H9 (cell line): ENCODE measurements around the gene RGS3. TPM values are rescaled to one million over a fixed set of nuclear protein-coding genes. Genes with fewer than 3 reads are reported as not detected.

Experiments used
- DNase-seq: peaks from one replicate; pipeline ENCODE4 v3.0.0-alpha.2; 2017
- H2AFZ ChIP-seq: one replicate; pipeline ENCODE4 v1.6.1; 2013; ENCODE audit warnings: mild to moderate bottlenecking, low read length, control low read depth, moderate library complexity
- H2AK5ac ChIP-seq: 2 replicates; pipeline ENCODE4 v1.6.1; 2013; ENCODE audit warnings: low read length, control low read depth, mixed read lengths; ENCODE audit not compliant: insufficient read length
- H2BK120ac ChIP-seq: one replicate; pipeline ENCODE4 v1.6.1; 2013; ENCODE audit warnings: low read depth, mild to moderate bottlenecking, low read length, control low read depth, inconsistent platforms; ENCODE audit not compliant: poor library complexity, severe bottlenecking
- H2BK12ac ChIP-seq: 2 replicates; pipeline ENCODE4 v1.6.1; 2013; ENCODE audit warnings: low read length, control low read depth, mixed read lengths, low read depth; ENCODE audit not compliant: insufficient read length
- H2BK15ac ChIP-seq: 2 replicates; pipeline ENCODE4 v1.6.1; 2013; ENCODE audit warnings: low read depth, low read length, control low read depth
- H2BK20ac ChIP-seq: one replicate; pipeline ENCODE4 v1.6.1; 2013; ENCODE audit warnings: low read depth, mild to moderate bottlenecking, low read length, control low read depth, inconsistent platforms; ENCODE audit not compliant: poor library complexity, severe bottlenecking
- H2BK5ac ChIP-seq: 2 replicates; pipeline ENCODE4 v1.6.1; 2013; ENCODE audit warnings: low read length, control low read depth, mixed read lengths; ENCODE audit not compliant: insufficient read length
- H3K14ac ChIP-seq: 2 replicates; pipeline ENCODE4 v1.6.1; 2013; ENCODE audit warnings: low read length, control low read depth; ENCODE audit not compliant: insufficient read depth
- H3K18ac ChIP-seq: 2 replicates; pipeline ENCODE4 v1.6.1; 2013; ENCODE audit warnings: low read depth, mild to moderate bottlenecking, mixed read lengths, low read length, control low read depth; ENCODE audit not compliant: insufficient read length
- H3K23ac ChIP-seq: 2 replicates; pipeline ENCODE4 v1.6.1; 2013; ENCODE audit warnings: low read length, control low read depth, mixed read lengths, low read depth; ENCODE audit not compliant: insufficient read length
- H3K23me2 ChIP-seq: 2 replicates; pipeline ENCODE4 v1.6.1; 2013; ENCODE audit warnings: low read depth, mild to moderate bottlenecking, mixed read lengths, low read length, control low read depth; ENCODE audit not compliant: insufficient read length, poor library complexity, severe bottlenecking
- H3K27ac ChIP-seq: 2 replicates; pipeline ENCODE4 v1.5.1; 2013; ENCODE audit warnings: low read length, control low read depth, mixed read lengths, low read depth; ENCODE audit not compliant: insufficient read length
- H3K27me3 ChIP-seq: 2 replicates; pipeline ENCODE4 v1.6.1; 2013; ENCODE audit warnings: low read length, control low read depth, inconsistent platforms; ENCODE audit not compliant: insufficient read depth
- H3K4ac ChIP-seq: 2 replicates; pipeline ENCODE4 v1.6.1; 2013; ENCODE audit warnings: low read depth, mild to moderate bottlenecking, control low read depth, inconsistent platforms, low read length, moderate library complexity
- H3K4me1 ChIP-seq: 2 replicates; pipeline ENCODE4 v1.6.1; 2013; ENCODE audit warnings: low read length, control low read depth, inconsistent platforms; ENCODE audit not compliant: insufficient read depth
- H3K4me2 ChIP-seq: 2 replicates; pipeline ENCODE4 v1.6.1; 2013; ENCODE audit warnings: low read length, control low read depth, mixed read lengths; ENCODE audit not compliant: insufficient read length, insufficient read depth
- H3K56ac ChIP-seq: 2 replicates; pipeline ENCODE4 v1.6.1; 2013; ENCODE audit warnings: low read depth, mild to moderate bottlenecking, mixed read lengths, low read length, control low read depth; ENCODE audit not compliant: insufficient read length
- H3K79me1 ChIP-seq: 2 replicates; pipeline ENCODE4 v1.6.1; 2013; ENCODE audit warnings: low read depth, mild to moderate bottlenecking, moderate library complexity, low read length, control low read depth, inconsistent platforms; ENCODE audit not compliant: insufficient read depth, poor library complexity, severe bottlenecking
- H3K79me2 ChIP-seq: 2 replicates; pipeline ENCODE4 v1.6.1; 2013; ENCODE audit warnings: low read length, control low read depth, inconsistent platforms; ENCODE audit not compliant: insufficient read depth
- H3K9ac ChIP-seq: 2 replicates; pipeline ENCODE4 v1.6.1; 2013; ENCODE audit warnings: low read length, control low read depth, mixed read lengths; ENCODE audit not compliant: insufficient read length; ENCODE audit errors: extremely low read depth
- H3K9me3 ChIP-seq: one replicate; pipeline ENCODE4 v1.6.1; 2013; ENCODE audit warnings: low read depth, low read length, inconsistent platforms; ENCODE audit not compliant: control insufficient read depth
- H3T11ph ChIP-seq: one replicate; pipeline ENCODE4 v1.6.1; 2013; ENCODE audit warnings: mild to moderate bottlenecking, low read length, control low read depth, inconsistent platforms
- H4K20me1 ChIP-seq: one replicate; pipeline ENCODE4 v1.6.1; 2013; ENCODE audit not compliant: control insufficient read depth, insufficient read length, insufficient read depth
- H4K5ac ChIP-seq: 2 replicates; pipeline ENCODE4 v1.6.1; 2013; ENCODE audit warnings: low read depth, mild to moderate bottlenecking, mixed read lengths, low read length, control low read depth; ENCODE audit not compliant: insufficient read length
- H4K8ac ChIP-seq: replicated peaks from 2 replicates; pipeline ENCODE4 v1.6.1; 2013; ENCODE audit warnings: low read length, control low read depth, mixed read lengths, low read depth; ENCODE audit not compliant: insufficient read length
- H4K91ac ChIP-seq: 2 replicates; pipeline ENCODE4 v1.6.1; 2013; ENCODE audit warnings: low read depth, mild to moderate bottlenecking, moderate library complexity, mixed read lengths, low read length, control low read depth; ENCODE audit not compliant: insufficient read length
- H3K27ac Mint-ChIP-seq, 3 experiments: 2 replicates in 2 of 3; 3 replicates in 1 of 3; pipeline ENCODE4 v1.8.0; 2020 to 2021; ENCODE audit warnings: mixed read lengths in 3 of 3, mild to moderate bottlenecking in 1 of 3, moderate library complexity in 1 of 3
- H3K27me3 Mint-ChIP-seq: 2 replicates; pipeline ENCODE4 v1.8.0; 2021; ENCODE audit warnings: low read depth, mild to moderate bottlenecking, moderate library complexity, mixed read lengths
- H3K36me3 Mint-ChIP-seq, 3 experiments: 2 replicates in 2 of 3; 3 replicates in 1 of 3; pipeline ENCODE4 v1.8.0; 2020 to 2021; ENCODE audit warnings: low read depth in 3 of 3, mixed read lengths in 3 of 3; ENCODE audit not compliant: insufficient read depth in 1 of 3
- H3K4me1 Mint-ChIP-seq, 2 experiments: 2 replicates each; pipeline ENCODE4 v1.8.0; 2020; ENCODE audit warnings: mixed read lengths in 2 of 2
- H3K4me3 Mint-ChIP-seq, 2 experiments: 2 replicates in 1 of 2; 3 replicates in 1 of 2; pipeline ENCODE4 v1.8.0; 2020 to 2021; ENCODE audit warnings: mild to moderate bottlenecking in 2 of 2, mixed read lengths in 2 of 2, moderate library complexity in 1 of 2
- H3K9me3 Mint-ChIP-seq, 2 experiments: 2 replicates in 1 of 2; 3 replicates in 1 of 2; pipeline ENCODE4 v1.8.0; 2020; ENCODE audit warnings: mild to moderate bottlenecking in 2 of 2, mixed read lengths in 2 of 2, moderate library complexity in 1 of 2
- CTCF ChIP-seq: fragments of 200-600 bp; sonication (generic); conservative IDR thresholded peaks from 3 replicates; pipeline ENCODE4 v1.8.0; 2021; ENCODE audit warnings: antibody characterized with exemption, mild to moderate bottlenecking
- WGBS: extraction: QIAGEN DNeasy Blood & Tissue Kit; methylation state at CpG from one replicate; pipeline ENCODE4 v1.1.7; 2013; ENCODE audit warnings: missing lambda C conversion rate, low lambda C conversion rate, mixed read lengths; ENCODE audit not compliant: insufficient read length; ENCODE audit errors: extremely low coverage; 5-methylcytosine and 5-hydroxymethylcytosine counted together
- total RNA-seq: library from RNA; stranded (reverse); gene quantifications from 2 replicates; pipeline ENCODE4 v1.2.1, GENCODE V29; 2021

Gene RGS3
- total RNA-seq, 1 experiment from 2014 or later: 13.9 TPM

- H4K5ac ChIP-seq: no peak overlapping the region
- H2BK20ac ChIP-seq: no peak overlapping the region
- H3K9me3 ChIP-seq: no peaks in the 10 kb centered on the region
- H4K91ac ChIP-seq: no peak overlapping the region
- H3K79me1 ChIP-seq: no peaks in the 10 kb centered on the region
- peaks cover 48 to 56% of the 10 kb centered on the region in 2 experiments for H3K4me1 Mint-ChIP-seq
- no peak overlapping the region for H4K8ac ChIP-seq
- H3K4me1 ChIP-seq: no peaks in the 10 kb centered on the region; the same call in 1 of the 2 replicates
- H2AFZ ChIP-seq: no peak overlapping the region
- no peak overlapping the region for H2BK120ac ChIP-seq
- no peak overlapping the region for H2BK5ac ChIP-seq
- H3K18ac ChIP-seq: no peak overlapping the region
- no peak for DNase-seq
- no peak overlapping the region for H2BK12ac ChIP-seq
- peak overlapping the region; percentile 40 to 77; a peak in 4 of 5 replicates for H3K4me3 Mint-ChIP-seq
- no peaks in the 10 kb centered on the region for H3K27me3 ChIP-seq
- no peaks in the 10 kb centered on the region for H3K79me2 ChIP-seq
- no peak overlapping the region for H2BK15ac ChIP-seq
- H3K4me2 ChIP-seq: peak overlapping the region; percentile 19
- no peak overlapping the region for H3T11ph ChIP-seq
- no peak overlapping the region for H3K27ac ChIP-seq
- no peak overlapping the region for H2AK5ac ChIP-seq
- no peaks in the 10 kb centered on the region for H3K27me3 Mint-ChIP-seq
- H3K27ac Mint-ChIP-seq: peak overlapping the region in 2 of 3 experiments; percentile 97 to 98; a peak in 5 of 7 replicates
- no peaks in the 10 kb centered on the region for H4K20me1 ChIP-seq
- H3K9ac ChIP-seq: no peak overlapping the region
- no peak for TF ChIP-seq CTCF
- H3K56ac ChIP-seq: no peak overlapping the region
- no peak overlapping the region for H3K4ac ChIP-seq
- no CpG with 5 or more reads among the region's 5 CpGs for WGBS
- H3K23me2 ChIP-seq: no peaks in the 10 kb centered on the region
- H3K36me3 Mint-ChIP-seq: peaks cover 0 to under 1% (median 0%) of the 10 kb centered on the region in 3 experiments; a peak in 2 of 7 replicates
- H3K23ac ChIP-seq: no peak overlapping the region
- 0 out of 2 replicates have a peak overlapping the region, but pooled peaks have one; percentile 67 for H3K14ac ChIP-seq
- no peaks in the 10 kb centered on the region; a peak in 1 of 5 replicates for H3K9me3 Mint-ChIP-seq
These were observed 38.3 kb downstream of the RGS3 start for GRCh38 chr9:113501852-113502251.
